PC-3 (cell line): ENCODE results near the gene KIF13A. TPM values are rescaled to one million over a fixed set of nuclear protein-coding genes. Genes with fewer than 3 reads are reported as not detected.
"Not testable (repeated sequence)": the region's sequence is repeated elsewhere in the genome, so short reads cannot be mapped to it uniquely, and the experiment has no call there.

Experiments
- ATAC-seq: fragments of 200-7000 bp; cut with Tn5 transposase; 2 replicates; pipeline ENCODE4 v1.9.1; 2020; ENCODE audit warnings: mild to moderate bottlenecking, moderate library complexity
- BruUV-seq: library from RNA; stranded (reverse); fragments of 400-500 nt; replicated peaks from 2 replicates; lab custom pipeline; 2021; lab: Mats Ljungman, UMichigan
- CTCF ChIA-PET: fragments of 300-600 bp; sonication (Branson Sonifier 250); formaldehyde crosslinking; loops from one replicate; lab custom pipeline; 2022; ENCODE audit warnings: antibody characterized with exemption; lab: Charles Lee
- POLR2A ChIA-PET: fragments of 300-600 bp; sonication (Branson Sonifier 250); formaldehyde crosslinking; loops from one replicate; lab custom pipeline; 2022; ENCODE audit warnings: antibody characterized with exemption; ENCODE audit not compliant: unreplicated experiment; lab: Charles Lee
- DNase-seq: peaks from one replicate; pipeline ENCODE4 v3.0.0-alpha.2; 2015
- H2AFZ ChIP-seq: fragments of 300-600 bp; sonication (generic); 2 replicates; pipeline ENCODE4 v1.6.0; 2016; ENCODE audit warnings: antibody characterized with exemption, low read length
- H3F3A ChIP-seq: fragments of 300-600 bp; sonication (generic); one replicate; pipeline ENCODE4 v1.6.0; 2017; ENCODE audit warnings: antibody characterized with exemption, low read length, control low read depth, mild to moderate bottlenecking; ENCODE audit not compliant: unreplicated experiment
- H3K27ac ChIP-seq: fragments of 300-600 bp; sonication (generic); 2 replicates; pipeline ENCODE4 v1.5.1; 2016; ENCODE audit warnings: mild to moderate bottlenecking, low read length
- H3K27me3 ChIP-seq: fragments of 300-600 bp; sonication (generic); 2 replicates; pipeline ENCODE4 v1.6.1; 2016; ENCODE audit warnings: low read length, mixed read lengths
- H3K36me3 ChIP-seq: fragments of 300-600 bp; sonication (generic); 2 replicates; pipeline ENCODE4 v1.6.1; 2016; ENCODE audit warnings: low read depth, mixed run types, low read length, mixed read lengths
- H3K4me1 ChIP-seq: fragments of 300-600 bp; sonication (generic); 2 replicates; pipeline ENCODE4 v1.5.1; 2016; ENCODE audit warnings: low read length; ENCODE audit not compliant: insufficient read depth
- H3K4me2 ChIP-seq: fragments of 300-600 bp; sonication (generic); 2 replicates; pipeline ENCODE4 v1.6.0; 2016; ENCODE audit warnings: low read length
- H3K4me3 ChIP-seq: fragments of 300-600 bp; sonication (generic); 2 replicates; pipeline ENCODE4 v1.5.1; 2016; ENCODE audit warnings: mild to moderate bottlenecking, low read length, mixed read lengths
- H3K79me2 ChIP-seq: fragments of 300-600 bp; sonication (generic); 2 replicates; pipeline ENCODE4 v1.6.1; 2017; ENCODE audit warnings: low read length, mixed read lengths
- H3K9ac ChIP-seq: fragments of 300-600 bp; sonication (generic); 2 replicates; pipeline ENCODE4 v1.6.0; 2016; ENCODE audit warnings: mild to moderate bottlenecking, low read length
- H3K9me2 ChIP-seq: fragments of 300-600 bp; sonication (generic); replicated peaks from 2 replicates; pipeline ENCODE4 v1.6.1; 2016; ENCODE audit warnings: mixed run types, low read length, mixed read lengths
- H3K9me3 ChIP-seq: fragments of 300-600 bp; sonication (generic); 2 replicates; pipeline ENCODE4 v1.6.1; 2016; ENCODE audit warnings: low read length, mixed read lengths
- H4K20me1 ChIP-seq: fragments of 300-600 bp; sonication (generic); 2 replicates; pipeline ENCODE4 v1.6.1; 2016; ENCODE audit warnings: low read length, mixed read lengths
- EZH2 ChIP-seq: fragments of 300-600 bp; sonication (generic); IDR thresholded peaks from one replicate; pipeline ENCODE4 v1.6.1; 2017; ENCODE audit warnings: antibody characterized with exemption, mild to moderate bottlenecking, low read length; ENCODE audit not compliant: unreplicated experiment
- EZH2phosphoT487 ChIP-seq: fragments of 300-600 bp; sonication (generic); IDR thresholded peaks from 2 replicates; pipeline ENCODE4 v1.6.1; 2018; ENCODE audit warnings: mild to moderate bottlenecking, antibody characterized with exemption, low read length, borderline replicate concordance
- intact Hi-C: fragments of 100-400 bp; cut with micrococcal nuclease; formaldehyde crosslinking; loops from 2 replicates; pipeline ENCODE4 v1.9.0; 2023
- total RNA-seq: library from RNA; depleted of rRNA; stranded (reverse); fragments of >200 nt; gene quantifications from 2 replicates; pipeline ENCODE4 v1.2.3, GENCODE V29; 2014
- TF ChIP-seq, protein P1 (sequence below): fragments of 300-600 bp; sonication (generic); conservative IDR thresholded peaks from 2 replicates; pipeline ENCODE4 v1.5.1; 2017; ENCODE audit warnings: antibody characterized with exemption, low read depth, mild to moderate bottlenecking, low read length

Gene KIF13A
- total RNA-seq, 1 experiment from 2014 or later = 21.3 TPM

DNA sequence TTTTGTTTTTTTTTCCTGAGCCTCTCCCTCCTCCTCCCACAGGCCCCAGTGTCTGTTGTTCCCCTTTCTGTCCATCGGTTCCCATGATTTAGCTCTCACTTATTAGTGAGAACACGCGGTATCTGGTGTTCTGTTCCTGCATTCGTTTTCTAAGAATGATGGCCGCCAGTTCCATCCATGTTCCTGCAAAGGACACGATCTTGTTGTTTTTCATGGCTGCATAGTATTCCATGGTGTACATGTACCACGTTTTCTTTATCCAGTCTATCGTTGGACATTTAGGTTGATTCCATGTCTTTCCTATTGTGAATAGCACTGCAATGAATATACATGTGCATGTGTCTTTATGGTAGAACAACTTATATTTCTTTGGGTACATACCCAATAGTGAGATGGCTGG is 175.1 kb downstream of the KIF13A start:
- intact Hi-C loops = loop anchor here (10.0 kb wide), 1 partner anchor 692 kb away; no protein-coding TSS in a partner anchor
- Histone ChIP-seq H3K9me3 (no peaks in the 10 kb centered on the region), H3K4me3 (no peak overlapping the region), H3K9me2 (no peaks in the 10 kb centered on the region), H3K4me2 (no peak overlapping the region), H3K79me2 (no peaks in the 10 kb centered on the region), H3F3A (no peaks in the 10 kb centered on the region), H3K9ac (no peak overlapping the region), H3K36me3 (no peaks in the 10 kb centered on the region), H2AFZ (no peak overlapping the region), H3K27me3 (no peaks in the 10 kb centered on the region), H3K4me1 (peaks cover 19% of the 10 kb centered on the region), H3K27ac (no peak overlapping the region), H4K20me1 (no peaks in the 10 kb centered on the region)
- ChIA-PET CTCF (interaction anchor here (0.6 kb wide), 1 partner anchor 175 kb away, joined by 3 read pairs; the partner anchor contains the start of gene KIF13A), POLR2A (no interaction called here)
- TF ChIP-seq, protein P1, sequence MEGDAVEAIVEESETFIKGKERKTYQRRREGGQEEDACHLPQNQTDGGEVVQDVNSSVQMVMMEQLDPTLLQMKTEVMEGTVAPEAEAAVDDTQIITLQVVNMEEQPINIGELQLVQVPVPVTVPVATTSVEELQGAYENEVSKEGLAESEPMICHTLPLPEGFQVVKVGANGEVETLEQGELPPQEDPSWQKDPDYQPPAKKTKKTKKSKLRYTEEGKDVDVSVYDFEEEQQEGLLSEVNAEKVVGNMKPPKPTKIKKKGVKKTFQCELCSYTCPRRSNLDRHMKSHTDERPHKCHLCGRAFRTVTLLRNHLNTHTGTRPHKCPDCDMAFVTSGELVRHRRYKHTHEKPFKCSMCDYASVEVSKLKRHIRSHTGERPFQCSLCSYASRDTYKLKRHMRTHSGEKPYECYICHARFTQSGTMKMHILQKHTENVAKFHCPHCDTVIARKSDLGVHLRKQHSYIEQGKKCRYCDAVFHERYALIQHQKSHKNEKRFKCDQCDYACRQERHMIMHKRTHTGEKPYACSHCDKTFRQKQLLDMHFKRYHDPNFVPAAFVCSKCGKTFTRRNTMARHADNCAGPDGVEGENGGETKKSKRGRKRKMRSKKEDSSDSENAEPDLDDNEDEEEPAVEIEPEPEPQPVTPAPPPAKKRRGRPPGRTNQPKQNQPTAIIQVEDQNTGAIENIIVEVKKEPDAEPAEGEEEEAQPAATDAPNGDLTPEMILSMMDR = no peak
- TF ChIP-seq EZH2 = no peak
- TF ChIP-seq EZH2phosphoT487 = no peak
- no peak for DNase-seq
- no TSS peak for BruUV-seq
- no peak for ATAC-seq

DNA sequence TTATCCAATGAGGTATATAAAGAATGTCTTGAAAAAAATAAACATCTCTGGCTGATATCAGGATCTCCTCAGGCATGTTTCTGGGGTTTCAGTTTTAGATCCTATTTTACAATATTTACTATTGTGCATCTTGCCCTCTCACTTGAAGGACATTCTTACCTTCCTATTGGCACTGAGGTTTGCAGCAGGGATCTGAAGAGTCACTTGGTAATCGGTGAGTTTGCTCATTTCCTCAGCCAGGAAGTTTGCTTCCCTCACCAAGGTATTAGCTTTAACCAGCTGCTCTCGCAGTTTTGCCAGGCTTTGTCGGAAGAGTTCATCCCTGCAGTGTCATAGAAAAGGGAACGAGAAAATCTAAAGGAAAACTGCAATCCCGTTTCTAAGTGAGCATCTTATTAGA is 178.8 kb downstream of the KIF13A start:
- DNase-seq (peak; percentile 50), ATAC-seq (peak; percentile 94)
- no peaks in the 10 kb centered on the region for H3K36me3 ChIP-seq
- no peaks in the 10 kb centered on the region for H3F3A ChIP-seq
- H3K9me2 ChIP-seq = no peaks in the 10 kb centered on the region
- ChIA-PET POLR2A (no interaction called here), CTCF (no interaction called here)
- BruUV-seq = no TSS peak
- peak overlapping the region; percentile 71 for H3K27ac ChIP-seq
- peak overlapping the region; percentile 42 for H3K9ac ChIP-seq
- H4K20me1 ChIP-seq = no peaks in the 10 kb centered on the region
- no peaks in the 10 kb centered on the region for H3K27me3 ChIP-seq
- no peak overlapping the region for H3K4me3 ChIP-seq
- no peaks in the 10 kb centered on the region for H3K9me3 ChIP-seq
- H3K4me1 ChIP-seq = peaks cover 14% of the 10 kb centered on the region
- TF ChIP-seq EZH2 (no peak), EZH2phosphoT487 (no peak)
- TF ChIP-seq, protein P1 = no peak
- H2AFZ ChIP-seq = no peak overlapping the region
- no peaks in the 10 kb centered on the region for H3K79me2 ChIP-seq
- intact Hi-C loops = loop anchor here (10.0 kb wide), 1 partner anchor 104 kb away; the partner anchor contains the start of gene NUP153
- peak overlapping the region; percentile 48 for H3K4me2 ChIP-seq

DNA sequence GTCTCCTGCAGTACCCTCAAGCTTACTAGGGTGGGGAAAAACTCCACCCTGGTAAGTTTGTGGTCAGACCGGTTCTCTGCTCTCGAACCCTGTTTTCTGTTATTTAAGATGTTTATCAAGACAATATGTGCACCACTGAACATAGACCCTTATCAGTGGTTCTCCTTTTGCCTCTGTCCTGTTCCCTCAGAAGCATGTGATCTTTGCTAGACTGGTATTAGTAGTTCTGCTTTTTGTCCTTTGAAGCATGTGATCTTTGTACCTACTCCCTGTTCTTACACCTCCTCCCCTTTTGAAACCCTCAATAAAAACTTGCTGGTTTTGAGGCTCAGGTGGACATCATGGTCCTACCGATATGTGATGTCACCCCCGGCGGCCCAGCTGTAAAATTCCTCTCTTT is 180.0 kb downstream of the KIF13A start:
- H3K9ac ChIP-seq, POLR2A ChIA-PET, ATAC-seq, H3K4me2 ChIP-seq, H3K36me3 ChIP-seq, H3K79me2 ChIP-seq, H3K4me3 ChIP-seq, H4K20me1 ChIP-seq, H3F3A ChIP-seq, BruUV-seq, H3K9me3 ChIP-seq, H3K9me2 ChIP-seq, H3K27ac ChIP-seq, H3K27me3 ChIP-seq, DNase-seq, H2AFZ ChIP-seq, CTCF ChIA-PET: not testable (repeated sequence)
- intact Hi-C loops = loop anchor here (10.0 kb wide), 1 partner anchor 103 kb away; the partner anchor contains the start of gene NUP153
- H3K4me1 ChIP-seq = peaks cover 14% of the 10 kb centered on the region
